GM18511 (cell line): ENCODE results near the gene NR2F1.
A peak's percentile ranks its signal among the peaks of the same experiment; 100 is the strongest.
"Not testable (repeated sequence)": the region's sequence is repeated elsewhere in the genome, so short reads cannot be mapped to it uniquely, and the experiment has no call there.

Experiments
- ATAC-seq: cut with Tn5 transposase; IDR thresholded peaks from one replicate; pipeline ENCODE4 v1.9.1; 2021; ENCODE audit warnings: mild to moderate bottlenecking, moderate library complexity; ENCODE audit not compliant: unreplicated experiment

Gene NR2F1

GRCh38 chr5:93582677-93583438, at the start of gene NR2F1:
Gene NR2F1, plus strand, starts transcription at chr5:93583222. Its CDS starts 1,802 bp downstream, at chr5:93585024.
- ATAC-seq, result no peak

DNA sequence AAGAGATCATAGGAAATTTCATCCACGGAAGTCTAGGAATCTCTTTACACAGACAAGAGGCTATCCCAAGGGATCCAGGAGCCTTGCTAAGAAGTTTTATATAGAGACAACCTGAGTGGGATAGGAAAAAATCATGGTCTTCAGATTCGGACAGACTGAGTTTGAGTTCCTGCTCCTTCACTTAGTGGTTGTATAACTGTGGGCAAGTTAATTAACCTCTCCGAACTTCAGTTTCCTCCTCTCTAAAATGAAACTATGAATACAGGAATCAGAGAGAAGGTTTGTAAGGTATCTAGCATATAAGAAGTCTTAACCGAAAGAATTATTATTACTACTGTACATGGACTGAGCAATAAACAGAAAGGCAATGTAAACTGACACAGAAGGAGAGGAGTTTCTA, 37.1 kb upstream of the NR2F1 start:
- ATAC-seq, result no peak

DNA sequence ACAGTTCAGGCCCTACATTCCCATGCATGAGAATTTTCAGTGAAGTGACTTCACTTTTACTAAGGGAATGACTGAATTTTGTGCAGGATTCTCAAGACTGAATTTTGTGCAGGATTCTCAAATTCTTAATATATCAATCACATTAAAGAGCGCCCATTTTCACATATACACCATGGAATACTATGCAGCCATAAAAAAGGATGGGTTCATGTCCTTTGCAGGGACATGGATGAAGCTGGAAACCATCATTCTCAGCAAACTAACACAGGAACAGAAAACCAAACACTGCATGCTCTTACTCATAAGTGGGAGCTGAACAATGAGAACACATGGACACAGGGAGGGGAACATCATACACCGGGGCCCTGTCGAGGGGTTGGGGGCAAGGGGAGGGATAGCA, 33.4 kb upstream of the NR2F1 start:
- not testable (repeated sequence) for ATAC-seq

DNA sequence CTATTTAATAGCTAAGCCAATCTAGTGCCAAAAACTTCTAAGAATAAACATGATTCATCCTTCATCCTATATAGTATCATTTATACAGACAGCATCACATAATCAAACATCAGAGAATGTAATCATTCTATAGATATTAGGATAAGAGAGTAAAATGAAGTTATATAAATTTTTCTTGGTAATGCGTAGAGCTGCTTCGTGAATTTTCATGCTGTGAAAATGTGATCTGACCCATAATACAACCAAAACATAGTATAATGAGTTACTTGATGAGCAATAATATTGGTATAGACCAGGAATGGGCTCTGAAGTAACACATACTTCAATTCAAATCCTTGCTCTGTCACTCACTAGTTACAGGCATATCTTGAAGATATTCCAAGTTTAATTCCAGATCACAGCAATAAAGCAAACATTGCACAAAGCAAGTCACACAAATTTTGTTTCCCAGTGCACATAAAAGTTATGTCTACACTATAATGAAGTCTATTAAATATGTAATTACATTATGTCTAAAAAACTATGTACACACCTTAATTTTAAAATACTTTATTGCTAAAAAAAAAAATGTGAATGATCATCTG, 25.9 kb upstream of the NR2F1 start:
- no peak for ATAC-seq

DNA sequence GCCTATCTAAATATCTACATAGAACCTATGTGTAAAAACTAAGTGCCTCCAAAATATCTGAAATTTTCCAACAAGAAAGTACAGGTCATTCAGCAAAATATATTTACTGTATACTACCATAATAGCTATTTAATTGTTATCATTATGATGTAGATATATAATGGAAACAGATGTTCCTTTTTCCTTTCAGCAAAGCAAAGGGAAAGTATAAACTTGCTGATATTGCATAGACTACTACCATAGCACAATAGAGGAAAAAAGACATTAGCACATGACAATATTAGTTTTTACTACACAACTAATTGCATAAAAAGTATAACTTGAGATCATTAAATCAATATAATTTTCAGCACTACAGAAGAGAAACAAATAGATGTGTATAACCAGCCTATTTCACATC, 16.9 kb upstream of the NR2F1 start:
- ATAC-seq, result no peak

DNA sequence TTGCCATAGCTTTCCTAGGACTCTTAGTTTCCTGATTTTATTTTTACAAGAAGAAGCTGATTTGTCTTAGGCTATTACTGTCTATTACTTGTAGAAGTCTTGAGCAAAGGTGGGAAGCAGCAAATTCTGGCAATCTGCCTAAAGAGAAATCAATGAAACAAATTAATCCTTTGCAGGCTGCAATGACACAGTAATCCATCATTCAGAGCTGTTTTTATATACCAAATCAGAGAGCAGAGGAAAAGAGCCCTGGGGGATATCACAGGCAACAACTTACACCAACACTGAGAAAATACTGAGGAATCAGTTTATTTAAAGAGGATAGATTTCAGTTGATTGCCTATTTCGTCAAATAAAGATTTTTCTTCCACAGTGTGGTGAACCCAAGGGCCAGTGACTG, 15.6 kb upstream of the NR2F1 start:
- no peak for ATAC-seq

DNA sequence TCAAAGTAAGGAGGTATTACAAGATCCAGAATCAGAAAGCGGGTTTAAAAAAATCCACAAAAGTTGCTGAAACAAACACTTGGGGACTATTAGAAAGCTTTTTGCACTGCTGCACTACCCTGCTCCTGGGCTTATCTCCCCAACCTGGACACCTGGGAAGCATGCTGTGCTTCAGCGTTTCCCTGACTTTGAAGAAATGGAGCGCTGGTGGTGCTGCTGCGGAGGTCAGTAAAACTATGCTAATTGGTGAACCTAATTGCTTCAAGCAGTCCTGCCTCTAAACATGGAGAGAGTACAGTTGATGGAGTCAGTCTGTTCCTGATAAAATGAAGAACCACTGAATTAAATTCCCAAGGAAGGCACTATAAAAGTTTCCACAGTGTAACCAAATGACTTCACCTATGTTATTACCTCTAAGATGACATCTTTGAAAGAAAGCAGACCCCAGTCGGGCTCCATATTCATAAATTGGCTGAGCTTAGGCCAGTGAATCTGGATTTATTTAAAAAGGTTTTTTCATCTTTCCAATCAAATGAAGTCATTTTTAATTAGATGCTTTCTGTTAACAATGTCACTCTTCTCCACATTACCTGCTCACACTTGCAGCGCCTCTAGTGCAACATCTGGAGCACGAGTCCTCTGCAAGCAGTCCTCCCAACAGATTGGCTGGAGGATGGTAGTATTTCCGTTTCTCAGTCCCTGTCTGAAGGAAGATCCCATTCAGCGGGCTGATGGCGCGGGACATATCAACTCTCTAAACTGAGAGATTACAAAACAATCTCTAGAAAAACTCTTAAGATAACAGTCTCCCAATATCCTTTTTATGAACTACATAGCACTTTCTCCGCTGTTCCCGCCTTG, 13.5 kb upstream of the NR2F1 start:
- no peak for ATAC-seq

- peak; percentile 49 for ATAC-seq
These were observed 12.5 kb upstream of the NR2F1 start for GRCh38 chr5:93570294-93571113.

- ATAC-seq, result no peak
These were observed 11.7 kb upstream of the NR2F1 start for GRCh38 chr5:93571114-93571949.

GRCh38 chr5:93572101-93572607, 10.9 kb upstream of the NR2F1 start:
- no peak for ATAC-seq

- no peak for ATAC-seq
These were observed 10.2 kb upstream of the NR2F1 start for GRCh38 chr5:93572608-93573353.

DNA sequence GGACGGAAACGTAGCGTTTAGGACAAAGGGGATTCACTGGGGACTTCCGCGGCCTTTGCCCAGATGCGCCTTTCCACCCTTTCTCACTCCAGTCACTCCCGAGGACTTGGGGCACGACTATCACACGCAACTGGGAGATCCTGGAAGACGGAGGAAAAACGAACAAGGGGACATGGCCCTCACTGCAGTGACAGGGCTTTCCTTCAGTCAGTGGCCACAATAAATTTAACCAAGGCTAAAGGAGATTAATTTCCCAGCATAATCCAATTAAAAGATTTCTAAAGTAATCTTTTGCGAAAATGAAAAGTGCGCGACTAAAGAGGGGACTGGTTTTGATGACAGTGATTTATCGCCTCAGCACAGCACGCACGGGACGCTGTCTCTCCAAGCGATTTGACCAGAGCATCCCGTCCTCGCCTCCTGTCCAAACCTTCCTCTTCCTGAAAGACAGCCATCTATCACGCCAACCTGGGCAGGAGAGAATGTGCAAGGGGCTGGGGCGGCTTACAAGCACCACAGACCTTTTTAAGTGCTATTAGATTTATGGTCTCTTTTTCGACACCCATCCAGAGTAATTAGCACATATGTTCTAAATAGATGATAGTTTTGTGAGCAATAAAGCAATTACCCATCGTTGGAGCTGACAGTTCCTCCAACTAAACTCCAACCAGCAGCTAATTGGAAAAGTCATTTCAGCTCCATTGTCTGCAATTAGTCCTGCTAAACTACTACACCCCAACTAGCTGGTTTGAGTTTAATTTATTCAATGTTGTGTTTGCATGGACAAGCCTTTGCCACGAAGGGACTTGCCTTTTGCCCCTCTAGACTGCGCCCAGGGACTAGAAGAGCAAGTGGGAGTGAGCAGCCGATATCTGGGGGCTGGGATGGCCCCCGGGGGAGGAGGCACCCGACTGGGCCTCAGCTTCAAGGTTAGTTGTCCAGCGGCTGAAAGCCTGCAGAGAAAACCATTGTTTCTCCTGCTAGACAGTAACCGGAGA, 9.4 kb upstream of the NR2F1 start:
- ATAC-seq, result no peak

GRCh38 chr5:93574491-93575305, 8.3 kb upstream of the NR2F1 start:
- ATAC-seq, result no peak

DNA sequence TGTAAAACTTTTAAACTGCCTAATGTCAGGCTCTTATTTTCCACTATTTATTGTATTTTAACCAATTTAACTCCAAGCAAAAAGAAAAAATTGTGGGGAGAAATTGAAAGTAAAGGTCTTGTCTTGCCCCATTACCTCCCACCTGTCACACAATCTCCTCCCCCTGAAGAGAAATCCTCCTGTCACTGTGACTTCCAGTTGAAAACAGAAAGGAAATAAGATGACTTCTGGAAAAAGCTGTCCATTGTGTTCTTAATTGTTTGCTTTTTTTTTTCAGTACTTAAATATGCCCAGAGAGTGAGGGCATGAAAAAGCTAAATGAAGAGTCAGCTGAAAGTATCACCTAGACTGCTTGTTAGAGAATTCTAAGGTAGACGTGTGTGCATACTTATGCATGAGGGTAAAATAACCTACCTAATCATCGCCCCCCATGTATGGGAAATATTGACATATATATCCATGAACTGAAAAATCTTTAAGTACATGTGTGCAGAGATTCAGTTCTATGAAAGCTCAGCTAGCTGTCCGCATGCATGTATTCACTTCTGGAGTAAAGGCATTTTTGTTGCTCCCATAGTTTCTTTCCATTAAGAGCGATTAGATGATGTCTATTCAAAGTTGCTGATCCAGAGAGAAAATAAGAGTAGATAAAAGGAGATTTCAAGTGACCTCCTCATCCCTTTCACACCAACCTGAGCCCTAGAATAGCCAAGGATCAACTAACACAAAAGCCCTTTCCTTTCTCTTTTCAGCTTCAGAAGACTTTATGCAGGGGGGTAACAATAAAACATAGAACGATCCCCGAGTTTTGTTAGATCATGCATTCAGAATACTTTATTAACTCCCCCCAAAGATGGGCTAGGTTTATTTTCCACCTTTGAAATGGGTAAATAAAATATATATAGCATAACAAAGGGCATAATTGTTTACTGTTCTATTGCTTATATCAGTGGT, 7.3 kb upstream of the NR2F1 start:
- no peak for ATAC-seq

DNA sequence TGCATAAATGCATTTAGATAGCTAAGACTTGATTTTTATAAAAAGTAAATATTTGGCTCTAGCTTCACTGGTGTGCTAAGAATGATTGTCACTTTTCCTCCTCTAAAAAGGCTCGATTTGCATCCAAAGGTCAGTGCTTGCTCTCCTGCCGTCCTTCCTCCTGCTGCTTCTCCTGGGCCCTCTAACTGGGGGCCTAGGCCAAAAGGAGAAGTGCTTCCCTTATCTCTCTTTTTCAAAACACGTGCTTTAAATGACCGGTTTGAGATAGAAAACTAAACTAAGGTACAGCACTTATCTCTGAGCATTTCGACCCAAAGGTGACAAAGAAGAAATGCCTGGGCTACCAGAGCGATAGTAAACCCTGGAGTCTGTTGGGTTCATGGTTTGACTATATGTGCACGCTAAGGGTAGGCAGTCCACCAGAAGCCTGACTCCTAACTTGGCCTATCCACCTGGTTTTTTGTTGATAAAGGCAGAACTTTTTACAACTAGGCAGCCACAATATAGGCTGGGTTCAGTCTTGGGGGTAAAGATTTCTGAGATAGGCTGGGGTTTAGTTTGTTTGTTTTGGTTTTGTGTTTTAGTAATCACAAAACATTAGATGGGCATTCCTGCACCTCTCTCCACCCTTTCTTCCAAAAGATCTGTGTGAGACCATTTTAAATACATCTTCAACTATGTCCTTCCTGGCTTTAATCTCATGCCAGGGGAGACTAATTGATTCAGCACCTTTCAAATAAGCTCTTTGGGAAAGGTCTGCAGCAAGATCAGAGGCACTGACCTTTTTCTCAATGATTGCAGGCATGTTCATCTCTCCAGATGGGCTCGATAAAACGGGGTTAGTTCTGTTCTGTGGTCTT, 5.8 kb upstream of the NR2F1 start:
- ATAC-seq, result no peak
